NOMO-1 (cell line): ENCODE data around the gene EEF1AKMT3.

Experiments
- DNase-seq, 2 experiments: peaks; one replicate each; lab custom pipeline; 2025; ENCODE audit not compliant: unreplicated experiment in 2 of 2; lab: John Stamatoyannopoulos, UW

EEF1AKMT3 gene

DNA sequence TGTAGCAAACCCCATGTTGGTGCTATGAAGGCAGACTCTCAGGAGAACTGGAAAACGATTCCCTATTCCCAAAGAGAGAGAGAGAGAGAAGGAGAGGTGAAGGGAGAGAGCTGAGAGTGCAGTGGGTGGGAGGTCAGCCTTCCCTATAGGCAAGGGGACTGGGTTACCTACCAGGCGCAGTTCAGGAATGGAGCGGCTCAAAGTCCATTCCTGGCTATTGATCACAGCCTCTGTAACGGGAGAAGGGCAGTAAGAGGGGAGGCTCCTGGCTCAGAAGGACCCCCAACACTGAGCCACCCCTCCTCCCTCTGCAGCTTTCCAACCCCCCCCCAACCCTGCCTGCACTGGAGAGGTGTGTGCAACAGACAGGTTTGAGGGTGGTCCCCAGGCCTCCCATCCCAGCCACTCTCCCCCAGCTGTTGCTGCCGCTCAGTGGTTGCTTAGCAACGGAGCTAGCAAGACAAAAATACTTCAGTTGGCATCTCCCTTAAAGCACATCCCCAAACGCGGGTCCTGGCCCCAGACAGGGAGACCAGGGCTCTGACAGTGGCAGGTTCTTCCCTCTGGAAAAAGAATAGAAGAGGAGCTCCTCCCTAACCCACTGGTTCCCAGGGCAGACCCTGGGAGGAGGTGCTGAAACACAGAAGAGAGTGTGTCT is 37.1 kb upstream of the EEF1AKMT3 start:
- no peak for DNase-seq

DNA sequence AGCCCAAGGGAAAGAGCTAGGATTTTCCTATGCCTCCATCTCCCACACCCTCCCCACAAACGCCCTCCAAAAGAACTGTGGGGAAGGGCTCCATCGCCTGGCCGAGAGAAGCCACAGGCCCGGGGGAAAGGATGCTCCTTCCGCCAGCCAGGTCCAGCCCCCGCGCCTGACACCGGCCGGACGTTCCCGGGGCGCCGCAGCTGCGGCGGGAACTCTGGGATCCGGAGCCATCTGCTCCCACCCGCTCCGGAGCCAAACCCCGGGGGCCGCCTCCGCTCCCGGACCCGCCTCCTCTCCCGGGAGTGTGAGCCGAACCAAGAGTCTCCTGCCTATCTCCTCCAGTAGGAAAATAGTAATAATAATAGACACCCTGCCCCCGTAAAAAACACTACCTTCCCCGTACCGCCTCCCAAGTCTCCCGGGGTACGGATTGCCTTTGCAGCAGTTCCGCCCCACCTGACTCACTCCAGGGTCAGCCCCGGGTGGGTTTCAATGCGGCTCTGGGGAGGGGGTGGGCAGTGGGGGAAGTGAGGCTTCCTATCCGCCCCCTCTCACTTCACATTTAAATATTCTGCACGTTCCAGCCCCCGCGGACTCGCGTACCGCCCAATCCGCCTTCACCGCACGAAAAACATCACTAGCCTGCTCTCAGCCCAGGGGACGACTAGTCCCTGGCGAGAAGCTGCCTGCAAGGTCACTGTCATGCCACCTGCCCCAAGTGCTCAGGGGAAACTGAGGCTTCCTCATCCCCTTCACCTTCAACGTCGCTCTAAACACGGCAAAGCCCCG is 36.3 kb upstream of the EEF1AKMT3 start:
- DNase-seq, result no peak

DNA sequence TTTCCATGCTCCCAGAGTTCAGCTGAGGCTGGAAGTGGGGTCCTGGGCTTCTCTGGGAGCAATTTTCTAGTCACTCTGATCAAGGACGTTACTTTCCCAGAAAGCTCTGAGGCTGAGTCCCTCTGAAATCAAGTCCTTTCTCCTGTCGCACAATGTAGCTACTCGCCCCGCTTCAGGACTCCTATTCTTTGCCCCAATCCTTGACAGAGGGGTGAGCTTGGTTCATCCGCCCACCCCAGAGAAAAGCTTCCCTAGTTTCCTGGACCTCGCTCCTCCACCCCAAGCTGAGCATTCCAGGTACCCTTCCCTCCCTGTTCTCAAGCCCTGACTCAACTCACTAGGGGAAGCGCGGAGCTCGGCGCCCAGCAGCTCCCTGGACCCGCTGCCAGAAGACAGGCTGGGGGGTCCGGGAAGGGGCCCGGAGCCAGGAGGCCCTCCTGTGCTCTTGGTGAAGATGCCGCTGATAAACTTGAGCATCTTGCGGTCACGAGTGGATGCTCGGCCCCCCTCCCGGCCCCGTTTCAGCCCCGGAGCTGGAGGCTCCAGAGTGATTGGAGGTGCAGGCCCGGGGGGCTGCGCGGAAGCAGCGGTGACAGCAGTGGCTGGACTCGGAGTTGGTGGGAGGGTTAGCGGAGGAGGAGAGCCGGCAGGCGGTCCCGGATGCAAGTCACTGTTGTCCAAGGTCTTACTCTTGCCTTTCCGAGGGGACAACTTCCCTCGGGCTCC is 35.5 kb upstream of the EEF1AKMT3 start:
- no peak for DNase-seq

DNA sequence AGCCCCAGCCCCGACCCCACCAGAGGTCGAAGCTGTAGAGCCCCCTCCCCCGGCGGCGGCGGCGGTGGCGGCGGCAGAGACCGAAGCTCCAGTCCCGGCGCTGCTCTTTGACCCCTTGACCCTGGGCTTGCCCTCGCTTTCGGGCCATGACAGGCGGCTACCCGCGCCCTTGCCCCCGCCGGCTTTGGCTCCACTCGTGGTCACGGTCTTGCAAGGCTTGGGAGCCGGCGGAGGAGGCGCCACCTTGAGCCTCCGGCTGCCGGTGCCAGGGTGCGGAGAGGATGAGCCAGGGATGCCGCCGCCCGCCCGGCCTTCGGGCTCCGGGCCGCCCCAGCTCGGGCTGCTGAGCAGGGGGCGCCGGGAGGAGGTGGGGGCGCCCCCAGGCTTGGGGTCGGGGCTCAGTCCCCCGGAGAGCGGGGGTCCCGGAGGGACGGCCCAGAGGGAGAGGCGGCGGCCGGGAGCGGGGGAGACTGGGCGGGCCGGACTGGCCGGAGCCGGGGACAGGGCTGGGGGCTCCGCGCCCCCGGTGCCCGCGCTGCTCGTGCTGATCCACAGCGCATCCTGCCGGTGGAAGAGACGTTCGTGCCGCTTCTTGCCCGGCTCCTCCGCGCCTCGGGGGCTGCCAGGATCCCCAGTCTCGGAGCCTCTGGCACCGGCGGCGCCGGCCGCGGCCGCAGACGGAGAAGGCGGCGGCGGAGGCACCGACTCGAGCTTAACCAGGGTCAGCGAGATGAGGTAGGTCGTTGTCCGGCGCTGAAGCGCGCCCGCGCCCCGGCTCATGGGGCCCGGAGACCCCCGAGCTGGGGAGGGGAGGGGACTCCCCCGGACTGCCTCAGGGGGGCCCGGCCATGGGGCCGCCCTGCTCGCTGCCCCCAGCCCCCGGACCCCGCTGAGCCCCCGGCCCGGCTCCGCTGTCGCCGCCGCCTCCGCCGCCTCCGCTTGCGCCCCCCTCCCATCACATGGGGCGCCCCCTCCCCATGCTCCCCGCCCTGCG is 34.6 kb upstream of the EEF1AKMT3 start:
- DNase-seq, result no peak

DNA sequence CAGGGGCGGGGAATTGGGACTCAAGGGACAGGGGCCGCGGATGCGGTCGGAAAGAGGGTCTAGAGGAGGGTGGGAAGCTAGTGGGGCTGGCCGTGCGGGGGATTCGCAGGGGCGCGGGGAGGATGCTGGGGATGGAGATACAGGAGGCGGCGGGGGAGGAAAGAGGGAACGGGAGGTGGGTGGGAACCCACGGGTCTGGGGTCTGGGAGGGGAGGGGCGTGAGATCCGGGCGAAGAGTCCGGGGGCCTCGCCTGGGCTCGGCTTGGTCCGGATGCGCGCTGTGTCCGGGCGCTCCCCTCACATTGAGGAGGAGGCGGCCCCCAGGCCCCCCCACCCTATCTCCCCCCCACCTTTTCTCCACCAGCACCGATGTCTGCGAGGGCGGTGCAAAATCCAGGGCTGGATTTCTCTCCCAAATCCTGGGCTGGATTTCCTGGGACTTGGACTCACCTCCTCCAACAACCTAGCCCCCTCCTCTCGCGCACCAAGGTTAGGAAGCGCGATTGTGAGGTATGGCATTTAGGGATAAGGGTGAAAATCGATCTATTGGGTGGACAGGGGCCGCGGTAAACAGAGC is 33.7 kb upstream of the EEF1AKMT3 start, which contains the start of gene AGAP2:
TSS of gene AGAP2 (minus strand) at position 82 of the 577 bp plus-strand sequence. CDS start 496 bp downstream, outside the sequence.
- DNase-seq, result no peak

DNA sequence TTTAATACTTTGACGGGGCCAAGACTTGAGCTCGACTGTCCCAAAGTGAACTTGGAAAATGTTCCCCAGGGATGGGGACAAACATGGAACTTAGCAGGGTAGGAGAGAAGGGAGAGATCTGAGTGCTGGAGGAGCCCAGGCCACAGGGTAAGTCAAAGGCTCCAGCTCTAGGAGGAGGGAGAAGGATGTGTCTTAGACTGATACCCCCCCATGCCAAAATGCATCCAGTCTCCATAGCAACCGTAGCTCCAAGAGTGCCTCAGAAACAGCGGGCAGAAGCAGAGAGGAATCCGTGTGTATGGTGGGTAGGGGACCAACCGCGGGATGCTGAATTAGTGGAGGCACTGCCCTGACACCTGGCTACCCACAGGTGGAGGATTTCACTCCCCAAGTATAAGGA is 33.0 kb upstream of the EEF1AKMT3 start:
- DNase-seq, result no peak

DNA sequence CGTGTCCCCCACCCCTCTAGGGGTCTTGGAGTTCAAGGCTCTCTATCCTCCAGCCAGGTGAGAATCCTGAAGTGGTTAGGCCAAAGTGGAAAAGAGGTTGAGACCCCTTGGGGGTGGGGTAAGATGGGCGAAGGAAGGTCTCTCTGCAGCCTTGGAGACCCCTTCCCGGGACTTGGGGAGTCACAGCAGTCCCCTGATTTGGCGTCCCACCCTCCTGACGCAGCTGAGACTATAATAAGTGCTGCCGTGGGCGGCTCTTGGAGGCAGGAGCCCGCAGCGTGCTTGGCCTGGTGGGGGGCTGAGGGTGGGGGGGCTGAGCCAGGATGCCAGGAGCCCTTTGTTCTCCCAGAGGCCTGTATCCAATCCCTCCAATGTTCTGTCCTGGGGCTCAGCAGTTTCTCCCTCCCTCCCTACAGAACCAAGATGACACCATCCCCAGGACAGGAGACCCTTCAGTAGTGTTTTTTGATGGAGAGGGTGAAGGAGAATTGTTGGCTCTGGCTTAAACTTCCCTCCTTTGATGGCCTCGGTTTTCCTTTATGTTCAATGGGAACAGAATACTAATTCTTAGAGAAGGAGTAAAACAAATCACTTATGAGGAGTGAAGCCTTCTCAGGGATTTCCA is 32.4 kb upstream of the EEF1AKMT3 start:
- no peak for DNase-seq

DNA sequence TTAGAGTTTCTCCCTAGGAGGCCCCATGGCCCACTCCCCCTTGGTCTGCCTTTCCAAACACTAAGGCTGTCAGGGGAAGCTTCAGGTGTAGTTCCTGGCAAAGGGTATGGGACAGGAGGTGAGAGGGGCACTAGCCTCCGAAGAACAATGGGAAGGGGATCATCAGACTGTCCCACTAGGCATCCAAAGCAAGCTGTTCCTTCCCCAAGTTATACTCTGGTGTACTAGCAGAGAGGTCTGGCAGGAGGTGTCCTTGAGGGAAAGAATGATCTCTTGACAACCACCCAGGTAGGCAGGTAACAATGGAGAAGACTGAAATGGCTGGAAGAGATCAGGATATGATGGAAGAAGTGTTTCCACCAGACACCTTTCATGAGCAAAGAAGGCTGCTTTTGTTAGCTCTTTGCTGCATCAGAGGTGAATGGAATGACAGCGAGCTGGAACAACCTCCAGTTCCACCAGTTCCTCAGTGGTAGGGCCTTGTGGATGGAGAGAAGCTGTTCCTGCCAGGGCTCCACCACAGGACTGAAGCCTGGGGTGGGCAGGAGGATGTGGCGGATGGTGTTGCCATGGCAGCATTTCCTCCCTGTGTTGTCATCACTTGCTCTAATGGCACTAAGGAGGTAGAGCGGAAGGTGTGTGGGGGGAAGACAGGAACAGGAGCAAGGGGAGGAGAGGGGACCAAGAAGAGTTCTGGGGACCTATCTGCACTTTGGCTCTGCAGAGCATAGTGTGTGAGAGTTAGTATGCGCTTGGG is 31.6 kb upstream of the EEF1AKMT3 start:
- peak; percentile 28 to 31 for DNase-seq

DNA sequence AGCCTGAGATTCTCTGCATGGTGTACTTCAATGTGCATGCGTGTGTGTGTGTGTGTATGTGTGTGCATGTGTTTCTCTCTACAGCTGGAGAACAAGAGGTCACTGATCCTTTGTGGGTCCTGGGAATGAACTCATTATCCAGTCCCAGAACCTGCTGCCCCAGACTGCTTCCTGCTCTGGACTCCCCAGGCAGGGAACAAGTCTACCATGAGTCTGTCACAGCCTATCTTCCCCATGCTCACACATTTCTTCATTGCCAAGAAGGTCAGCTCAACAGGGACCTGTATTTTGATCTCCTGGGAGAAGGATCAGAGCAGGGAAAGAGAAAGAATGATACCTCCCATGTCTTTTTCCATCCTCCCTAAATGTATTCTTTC is 31.0 kb upstream of the EEF1AKMT3 start:
- DNase-seq, result no peak

DNA sequence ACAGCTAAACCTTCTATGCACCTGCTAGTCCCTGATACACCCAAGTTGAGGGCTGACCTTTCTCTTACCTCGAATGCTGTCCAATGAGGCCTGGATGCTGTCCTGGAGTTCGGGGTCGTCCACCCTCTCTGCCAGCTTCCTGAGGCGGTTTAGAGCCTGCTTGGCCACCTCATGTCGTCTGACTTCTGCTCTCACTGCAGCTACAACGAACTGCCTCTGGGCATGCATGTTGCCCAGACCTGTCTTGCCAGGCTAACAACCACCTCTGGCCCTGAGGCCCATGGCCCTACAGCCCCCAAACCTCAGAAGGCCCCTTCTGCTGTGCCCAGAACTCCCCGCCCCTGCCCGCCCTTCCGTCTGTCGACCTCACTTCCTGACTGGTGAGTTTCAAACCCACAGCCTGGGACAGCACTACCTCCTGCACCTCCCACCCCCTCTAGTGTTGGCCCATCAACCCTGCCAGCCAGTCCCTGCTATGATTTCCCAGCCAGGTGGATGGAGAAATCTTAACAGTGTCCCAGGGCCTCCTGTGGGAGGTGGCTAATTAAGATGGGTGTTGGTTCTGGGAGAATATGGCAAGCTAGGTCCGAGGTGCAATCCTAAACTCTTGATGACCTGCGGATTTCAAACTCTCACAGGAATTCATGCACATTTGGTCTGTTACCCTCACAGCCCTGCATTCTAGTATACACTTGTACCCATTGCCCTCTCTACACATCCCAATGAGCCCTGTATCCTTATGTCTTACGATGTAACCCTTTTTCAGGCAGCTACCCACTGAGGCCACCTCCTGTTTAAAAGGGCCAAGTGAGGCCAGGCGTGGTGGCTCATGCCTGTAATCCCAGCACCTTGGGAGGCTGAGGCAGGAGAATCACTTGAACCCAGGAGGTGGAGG is 30.3 kb upstream of the EEF1AKMT3 start:
- DNase-seq, result peak; percentile 60 to 84

DNA sequence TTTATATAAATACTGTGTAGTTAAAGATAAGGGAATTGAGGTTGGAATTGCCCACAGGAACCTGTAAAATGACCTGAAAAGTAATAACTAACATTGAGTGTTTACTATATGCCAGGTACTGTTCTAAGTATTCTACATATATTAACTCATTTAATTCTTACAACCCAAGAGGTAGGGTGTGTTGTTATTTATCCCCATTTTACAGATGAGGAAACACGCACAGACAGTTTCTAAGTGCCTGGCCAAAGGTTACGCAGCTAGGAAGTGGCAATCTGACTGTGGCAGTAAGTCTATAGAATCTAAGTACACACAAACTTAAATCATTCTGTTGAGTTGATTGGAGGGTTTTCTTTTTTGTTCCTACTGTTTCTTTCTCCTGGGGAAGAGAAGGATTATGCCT is 28.6 kb upstream of the EEF1AKMT3 start:
- no peak for DNase-seq

DNA sequence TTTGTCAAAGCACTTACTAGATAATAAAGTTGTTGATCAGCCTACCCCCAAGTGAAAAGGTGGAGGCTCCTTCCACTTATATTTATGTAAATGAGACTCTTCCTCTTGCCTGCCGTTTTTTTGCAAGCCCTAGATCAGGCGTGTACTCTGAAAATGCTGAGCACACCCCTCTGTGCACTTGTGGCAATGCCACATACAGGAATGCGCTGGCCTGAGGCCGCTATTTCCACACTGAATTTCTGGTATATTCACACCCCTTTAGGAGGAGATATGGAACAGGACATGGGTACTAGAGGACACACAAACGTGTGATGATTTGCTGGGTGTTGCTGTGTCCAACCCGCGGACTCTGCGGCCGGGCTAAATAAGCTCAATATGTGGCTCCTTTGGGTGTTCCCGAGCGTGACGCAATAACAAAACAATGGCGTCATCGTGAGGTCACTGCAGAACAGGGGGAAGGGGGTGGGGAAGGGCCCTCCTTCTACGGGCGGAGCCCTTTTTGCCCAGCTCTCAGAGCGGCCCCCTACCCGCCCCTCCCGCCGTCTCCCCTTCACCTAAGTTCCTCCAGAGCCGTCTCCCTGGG is 28.1 kb upstream of the EEF1AKMT3 start:
- peak; percentile 45 to 57 for DNase-seq

DNA sequence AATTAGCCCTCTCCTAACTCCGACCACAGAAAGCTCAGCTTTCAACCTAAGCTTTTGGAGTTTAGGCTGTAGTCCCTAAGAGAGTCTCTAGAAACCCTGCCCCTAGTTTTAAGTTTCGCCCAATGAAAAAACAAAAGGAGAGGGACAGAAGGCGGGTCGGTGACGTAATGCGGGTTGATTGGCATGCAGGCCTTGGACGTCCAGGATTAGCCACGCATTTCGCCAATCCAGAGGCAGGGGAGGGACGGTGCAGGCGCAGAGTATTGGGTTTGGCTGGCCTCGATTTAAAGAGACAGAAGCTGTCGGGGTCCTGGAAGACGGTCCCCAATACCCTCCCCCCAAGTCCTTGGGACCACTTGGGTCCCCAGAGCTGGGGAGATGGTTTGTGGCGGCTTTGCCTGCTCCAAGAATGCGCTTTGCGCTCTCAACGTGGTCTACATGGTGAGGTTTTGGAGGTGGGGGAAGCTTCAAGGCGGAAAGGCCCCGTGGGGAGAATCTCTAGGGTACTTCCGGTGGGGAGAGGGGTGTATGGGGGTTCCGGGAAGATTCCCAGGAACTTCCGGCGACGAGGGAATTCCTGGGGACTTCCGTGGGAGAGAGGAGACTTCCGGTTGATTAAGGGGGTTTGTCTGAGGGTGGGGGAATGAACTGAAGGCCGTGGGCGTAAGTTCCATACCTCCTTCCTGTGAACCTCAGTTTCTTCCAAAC is 27.5 kb upstream of the EEF1AKMT3 start, which contains the start of gene TSPAN31:
TSS of gene TSPAN31 (plus strand) at position 263 of the 708 bp plus-strand sequence. CDS start at position 379, 116 bp downstream.
- peak; percentile 98 for DNase-seq

DNA sequence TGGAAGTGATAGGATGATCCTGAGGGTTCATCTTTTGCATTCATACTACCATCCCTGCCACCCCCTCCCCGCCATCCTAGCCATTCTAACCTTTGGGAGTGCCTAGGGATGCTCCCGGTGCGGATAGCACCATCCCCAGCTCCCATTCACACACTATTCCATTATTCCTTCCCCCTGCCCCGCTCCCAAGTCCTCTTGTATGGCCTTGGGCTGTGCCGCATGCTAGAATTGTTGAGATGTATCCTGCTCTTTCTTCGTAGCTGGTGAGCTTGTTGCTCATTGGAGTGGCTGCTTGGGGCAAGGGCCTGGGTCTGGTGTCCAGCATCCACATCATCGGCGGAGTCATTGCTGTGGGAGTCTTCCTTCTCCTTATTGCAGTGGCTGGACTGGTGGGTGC is 26.9 kb upstream of the EEF1AKMT3 start:
- DNase-seq, result no peak

DNA sequence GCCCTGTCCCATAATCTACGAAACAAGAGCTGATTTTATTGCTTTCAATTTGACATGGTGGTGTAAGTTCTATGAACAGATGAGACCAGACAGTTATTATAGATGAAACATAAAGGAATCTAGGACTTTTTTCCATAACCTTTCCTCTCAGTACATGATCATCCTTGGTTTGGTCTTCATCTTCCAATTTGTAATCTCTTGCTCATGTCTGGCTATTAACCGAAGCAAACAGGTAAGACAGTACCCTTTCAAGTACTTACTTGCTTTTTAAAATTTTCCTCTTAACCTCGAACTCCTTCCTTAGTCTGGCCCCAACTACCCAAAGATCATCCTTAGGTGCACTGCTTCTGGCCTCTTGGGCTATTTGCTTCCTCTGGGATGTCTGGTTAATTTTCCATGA is 26.4 kb upstream of the EEF1AKMT3 start:
- no peak for DNase-seq

DNA sequence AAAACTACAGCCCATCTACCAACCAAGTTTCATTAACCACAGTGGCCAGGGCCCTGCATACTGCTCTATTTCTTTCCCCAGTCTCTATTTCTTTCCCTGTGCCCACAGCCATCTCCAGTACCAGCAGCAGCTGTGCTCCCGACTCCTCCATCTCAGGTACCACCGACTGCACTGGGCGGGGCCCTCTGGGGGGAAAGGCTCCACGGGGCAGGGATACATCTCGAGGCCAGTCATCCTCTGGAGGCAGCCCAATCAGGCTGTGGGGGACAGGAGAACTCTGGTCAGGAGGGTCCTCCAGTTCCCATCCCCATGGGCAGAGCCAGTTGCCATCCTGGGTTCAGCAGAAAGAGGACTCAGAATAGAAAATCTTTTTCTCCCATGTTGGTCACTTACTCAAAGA is 23.4 kb upstream of the EEF1AKMT3 start:
- no peak for DNase-seq
